ENCODE data around the gene UNC5B. TPM values are rescaled to one million over a fixed set of nuclear protein-coding genes. Genes with fewer than 3 reads are reported as not detected.

Gene UNC5B
- total RNA-seq, 2 donors from 2014 or later, result 10.4 to 11.2 TPM

DNA sequence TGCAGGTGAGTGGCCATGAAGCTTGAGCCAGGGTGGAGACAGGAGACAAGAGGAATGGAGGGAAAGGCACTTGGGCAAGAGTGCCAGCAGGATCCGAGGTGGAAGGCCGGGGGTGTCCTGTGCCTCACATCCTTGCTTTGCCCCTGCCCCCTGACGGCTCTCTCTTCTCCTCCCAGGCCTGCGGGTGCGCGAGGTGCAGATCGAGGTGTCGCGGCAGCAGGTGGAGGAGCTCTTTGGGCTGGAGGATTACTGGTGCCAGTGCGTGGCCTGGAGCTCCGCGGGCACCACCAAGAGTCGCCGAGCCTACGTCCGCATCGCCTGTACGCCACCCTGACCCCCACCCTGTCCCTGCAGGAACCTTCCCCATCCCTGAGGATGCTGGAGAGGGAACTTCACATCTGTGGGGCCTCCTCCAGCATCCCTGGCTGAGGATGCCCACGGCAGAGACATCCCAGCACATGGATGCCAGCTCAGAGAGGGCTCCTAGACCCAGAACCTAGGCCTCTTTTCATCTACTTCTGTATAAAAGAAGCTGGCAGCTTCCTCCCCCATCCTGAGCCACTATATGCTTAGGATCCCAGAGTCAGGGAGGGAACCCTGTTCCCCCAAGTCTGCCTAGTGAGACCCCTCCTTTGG, 72.3 kb downstream of the UNC5B start:
- Histone ChIP-seq H3K9me3 (no peaks in the 10 kb centered on the region), H3K4me1 (no peaks in the 10 kb centered on the region), H3K36me3 (replicated peaks in 1 of 2; ENCODE audit: insufficient read depth in 1 of 2, low read depth in 2 of 2) (no peaks in the 10 kb centered on the region), H3K27me3 (no peaks in the 10 kb centered on the region), H3K4me3 (no peak overlapping the region), H3K27ac (no peak overlapping the region)
- TF ChIP-seq POLR2A (IDR thresholded peaks at IDR 0.05) (no peak), CTCF (IDR thresholded peaks at IDR 0.05) (no peak)
- ATAC-seq (no peak), DNase-seq (no peak)
- intact Hi-C loops (cut with DNase I), result loop anchor here (5.0 to 10.0 kb wide), 2 partner anchors 362 to 730 kb away; no protein-coding TSS in a partner anchor
- 81 to 83% methylated on average over 13 to 17 of the region's 19 CpGs for WGBS, 2 donors

DNA sequence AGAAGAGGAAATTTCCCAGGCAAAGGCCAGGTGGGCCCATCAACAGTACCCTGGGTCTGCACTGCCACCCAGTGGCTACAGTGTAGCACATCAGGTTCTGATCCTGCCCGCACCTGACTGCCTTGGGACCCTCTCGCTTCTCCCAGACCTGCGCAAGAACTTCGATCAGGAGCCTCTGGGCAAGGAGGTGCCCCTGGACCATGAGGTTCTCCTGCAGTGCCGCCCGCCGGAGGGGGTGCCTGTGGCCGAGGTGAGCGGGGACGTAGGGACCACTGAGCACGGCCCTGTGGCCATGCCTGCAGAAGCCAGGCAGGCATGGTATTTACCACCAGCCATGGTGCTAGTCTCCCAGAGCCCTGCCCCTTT, 72.8 kb downstream of the UNC5B start:
- no peak for TF ChIP-seq POLR2A (IDR thresholded peaks at IDR 0.05)
- peak; percentile 52 to 77 (median 67) for TF ChIP-seq CTCF (IDR thresholded peaks at IDR 0.05)
- peak; percentile 67 for ATAC-seq
- Histone ChIP-seq H3K4me3 (no peak overlapping the region), H3K27ac (no peak overlapping the region), H3K27me3 (no peaks in the 10 kb centered on the region), H3K9me3 (no peaks in the 10 kb centered on the region), H3K4me1 (no peaks in the 10 kb centered on the region), H3K36me3 (replicated peaks in 1 of 2; ENCODE audit: insufficient read depth in 1 of 2, low read depth in 2 of 2) (no peaks in the 10 kb centered on the region)
- DNase-seq, result peak; percentile 40 to 62 (median 46)
- WGBS, 2 donors, result 29 to 48% methylated on average over 8 to 9 of the region's 11 CpGs
- intact Hi-C loops (cut with DNase I), result loop anchor here (10.0 kb wide), 1 partner anchor 730 kb away; no protein-coding TSS in a partner anchor

DNA sequence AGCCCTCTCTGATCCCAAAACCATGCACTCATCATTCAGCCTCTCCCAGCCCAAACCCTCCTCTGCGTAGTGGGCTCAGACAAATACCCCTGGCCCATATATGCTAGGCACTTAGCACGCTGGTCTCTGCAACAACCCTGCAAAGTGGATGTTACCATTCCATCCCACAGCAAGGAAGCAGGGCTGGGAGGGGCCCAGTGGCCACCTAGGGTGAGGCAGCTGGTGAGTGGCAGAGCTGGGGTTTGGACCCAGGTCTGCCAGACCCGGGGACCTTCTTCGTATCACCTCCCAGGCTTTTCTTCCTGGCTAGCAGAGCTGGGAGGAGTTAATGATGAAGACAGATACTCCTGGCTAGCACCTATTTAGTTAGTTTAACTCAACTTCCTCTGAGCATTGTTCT, 73.6 kb downstream of the UNC5B start:
- H3K4me1 ChIP-seq, result no peaks in the 10 kb centered on the region
- no peaks in the 10 kb centered on the region for H3K36me3 ChIP-seq (replicated peaks in 1 of 2; ENCODE audit: insufficient read depth in 1 of 2, low read depth in 2 of 2)
- no peak for TF ChIP-seq POLR2A (IDR thresholded peaks at IDR 0.05)
- no peak for TF ChIP-seq CTCF (IDR thresholded peaks at IDR 0.05)
- ATAC-seq (no peak), DNase-seq (no peak)
- 63 to 67% methylated on average over 3 to 4 of the region's 4 CpGs for WGBS, 2 donors
- H3K4me3 ChIP-seq, result no peak overlapping the region
- no peaks in the 10 kb centered on the region for H3K27me3 ChIP-seq
- no peak overlapping the region for H3K27ac ChIP-seq
- no peaks in the 10 kb centered on the region for H3K9me3 ChIP-seq
- intact Hi-C loops (cut with DNase I), result loop anchor here (10.0 kb wide), 1 partner anchor 731 kb away; no protein-coding TSS in a partner anchor

DNA sequence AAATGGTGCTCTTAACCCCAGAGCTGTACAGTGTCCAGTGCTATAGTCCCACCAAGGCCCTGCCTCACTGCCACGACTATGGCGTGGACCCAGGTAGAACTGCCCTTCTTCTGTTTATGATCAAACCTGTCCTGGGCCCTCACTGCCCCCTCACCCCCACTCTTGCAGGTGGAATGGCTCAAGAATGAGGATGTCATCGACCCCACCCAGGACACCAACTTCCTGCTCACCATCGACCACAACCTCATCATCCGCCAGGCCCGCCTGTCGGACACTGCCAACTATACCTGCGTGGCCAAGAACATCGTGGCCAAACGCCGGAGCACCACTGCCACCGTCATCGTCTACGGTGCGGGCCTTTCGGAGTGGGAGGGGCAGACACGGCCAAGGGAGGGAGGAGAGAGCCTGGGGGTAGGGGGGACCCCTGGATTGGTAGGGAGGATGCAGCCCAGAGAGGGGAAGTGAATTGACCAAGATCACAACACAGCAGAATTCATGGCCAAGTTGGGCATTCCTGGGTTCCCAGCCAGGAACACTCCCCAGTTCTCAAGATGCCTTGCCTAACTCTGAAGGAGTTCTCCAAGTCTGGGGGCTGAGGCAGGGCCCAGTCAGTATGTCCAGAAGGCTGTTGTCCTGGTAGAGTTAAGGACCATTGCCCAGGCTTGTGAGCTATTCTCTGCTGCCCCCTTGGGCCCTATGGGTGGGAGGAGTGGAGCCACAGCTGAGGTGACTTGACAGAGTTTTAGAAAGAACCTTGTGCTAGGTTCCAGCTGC, 74.3 kb downstream of the UNC5B start:
- ATAC-seq (no peak), DNase-seq (no peak)
- intact Hi-C loops (cut with DNase I), result loop anchor here (10.0 kb wide), 1 partner anchor 732 kb away; no protein-coding TSS in a partner anchor

More for the DNA sequence above, 74.3 kb downstream of the UNC5B start:
- no peak overlapping the region for H3K27ac ChIP-seq
- H3K36me3 ChIP-seq (replicated peaks in 1 of 2; ENCODE audit: insufficient read depth in 1 of 2, low read depth in 2 of 2), result no peaks in the 10 kb centered on the region
- H3K4me1 ChIP-seq, result no peaks in the 10 kb centered on the region
- no peak overlapping the region for H3K4me3 ChIP-seq
- no peaks in the 10 kb centered on the region for H3K27me3 ChIP-seq
- TF ChIP-seq CTCF (IDR thresholded peaks at IDR 0.05), result no peak
- no peak for TF ChIP-seq POLR2A (IDR thresholded peaks at IDR 0.05)
- 78 to 81% methylated on average over 12 to 15 of the region's 17 CpGs for WGBS, 2 donors
- no peaks in the 10 kb centered on the region for H3K9me3 ChIP-seq
